Right atrium auricular region (tissue), 2 donors: ENCODE results near the gene ATP8B4. TPM values are rescaled to one million over a fixed set of nuclear protein-coding genes. Genes with fewer than 3 reads are reported as not detected.

ENCODE experiments used
- DNase-seq: peaks from one replicate; pipeline ENCODE4 v3.0.0-alpha.2; 2019; ENCODE audit warnings: low spot score
- H3K27ac ChIP-seq, 2 donors: fragments of 200-600 bp; sonication (generic); 1 replicate in 1 of 2; 2 replicates in 1 of 2; pipeline ENCODE4 v1.5.1; 2016 to 2019
- H3K27me3 ChIP-seq, 2 donors: fragments of 200-600 bp; sonication (generic); one replicate each; pipeline versions ENCODE4 v1.5.1 to v1.6.0; 2017 to 2019
- H3K36me3 ChIP-seq: fragments of 200-600 bp; sonication (generic); one replicate; pipeline ENCODE4 v1.5.1; 2016
- H3K4me1 ChIP-seq, 2 donors: fragments of 200-600 bp; sonication (generic); one replicate each; pipeline versions ENCODE4 v1.5.1 to v1.6.0; 2017 to 2019
- H3K4me3 ChIP-seq, 2 donors: fragments of 200-600 bp; sonication (generic); 1 replicate in 1 of 2; 2 replicates in 1 of 2; pipeline ENCODE4 v1.5.1; 2017 to 2019; ENCODE audit warnings: mild to moderate bottlenecking in 1 of 2, moderate library complexity in 1 of 2
- H3K9me3 ChIP-seq, 2 donors: fragments of 200-600 bp; sonication (generic); one replicate each; pipeline ENCODE4 v1.5.1; 2019
- CTCF ChIP-seq, 2 donors: fragments of 200-600 bp; sonication (generic); IDR thresholded peaks; one replicate each; pipeline ENCODE4 v1.5.1; 2019; ENCODE audit warnings: antibody characterized with exemption in 2 of 2
- total RNA-seq, 2 donors: library from RNA; depleted of rRNA; stranded (reverse); fragments of >200 nt; gene quantifications; one replicate each; pipeline ENCODE4 v1.1.0, GENCODE V29; 2016

The ATP8B4 gene
- total RNA-seq, 2 donors from 2014 or later = 2.0 to 2.5 TPM

DNA sequence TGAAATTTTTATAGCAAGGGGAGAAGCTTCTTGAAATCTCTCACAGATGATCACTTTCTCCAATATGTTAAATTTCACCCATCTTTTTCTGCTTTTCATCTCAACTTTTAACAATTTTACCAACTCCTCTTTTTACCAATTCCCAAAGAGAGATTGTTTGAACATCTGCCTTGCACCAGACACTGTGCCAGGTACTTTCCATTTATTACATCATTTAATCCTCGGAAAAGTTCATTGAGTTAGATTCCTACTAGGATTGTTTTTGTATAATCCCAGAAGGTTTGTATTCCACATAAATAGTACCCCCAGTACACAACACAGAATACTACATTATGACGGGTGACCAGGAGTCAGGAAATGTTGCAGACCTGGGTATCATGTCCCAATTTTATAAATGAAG lies 74.1 kb downstream of the ATP8B4 start:
- no peak for DNase-seq
- Histone ChIP-seq H3K4me3 (no peak overlapping the region), H3K27me3 (no peaks in the 10 kb centered on the region), H3K36me3 (no peaks in the 10 kb centered on the region), H3K27ac (no peak overlapping the region), H3K4me1 (no peaks in the 10 kb centered on the region), H3K9me3 (peaks cover 6 to 14% of the 10 kb centered on the region in 2 donors)
- TF ChIP-seq CTCF (IDR thresholded peaks at IDR 0.05) = no peak

- no peak overlapping the region for H3K4me3 ChIP-seq
- H3K4me1 ChIP-seq = no peaks in the 10 kb centered on the region
- H3K27ac ChIP-seq = no peak overlapping the region
- no peak for TF ChIP-seq CTCF (IDR thresholded peaks at IDR 0.05)
- DNase-seq = no peak
- peaks cover 6 to 14% of the 10 kb centered on the region in 2 donors for H3K9me3 ChIP-seq
- no peaks in the 10 kb centered on the region for H3K36me3 ChIP-seq
- H3K27me3 ChIP-seq = no peaks in the 10 kb centered on the region
Observed at GRCh38 chr15:50044406-50044805, 74.6 kb downstream of the ATP8B4 start.

DNA sequence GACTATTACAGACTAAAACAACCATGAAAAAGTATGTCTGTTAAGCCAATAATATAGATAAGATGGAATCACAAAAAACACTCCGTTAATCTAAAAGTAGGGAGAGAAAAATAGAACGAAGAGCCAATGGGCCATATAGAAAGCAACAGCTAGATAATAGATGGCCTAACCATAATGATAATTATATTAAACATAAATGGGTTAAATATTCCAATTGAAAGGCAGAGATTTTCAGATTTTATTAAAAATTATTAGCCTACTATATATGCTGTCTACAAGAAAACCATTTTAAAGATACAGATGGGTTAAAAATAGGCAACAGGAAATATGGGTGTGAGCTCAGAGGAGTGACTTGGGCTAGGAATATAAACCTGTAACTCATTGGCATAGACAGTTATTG lies 76.3 kb downstream of the ATP8B4 start:
- Histone ChIP-seq H3K27ac (no peak overlapping the region), H3K27me3 (no peaks in the 10 kb centered on the region), H3K9me3 (peaks cover 6 to 14% of the 10 kb centered on the region in 2 donors), H3K36me3 (no peaks in the 10 kb centered on the region), H3K4me3 (no peak overlapping the region), H3K4me1 (no peaks in the 10 kb centered on the region)
- TF ChIP-seq CTCF (IDR thresholded peaks at IDR 0.05) = no peak
- no peak for DNase-seq

GRCh38 chr15:50030456-50030855 lies 88.6 kb downstream of the ATP8B4 start:
- no peaks in the 10 kb centered on the region for H3K9me3 ChIP-seq
- no peak overlapping the region for H3K27ac ChIP-seq
- DNase-seq = no peak
- no peak overlapping the region for H3K4me3 ChIP-seq
- H3K27me3 ChIP-seq = no peaks in the 10 kb centered on the region
- no peaks in the 10 kb centered on the region for H3K4me1 ChIP-seq
- no peak for TF ChIP-seq CTCF (IDR thresholded peaks at IDR 0.05)
- no peaks in the 10 kb centered on the region for H3K36me3 ChIP-seq

DNA sequence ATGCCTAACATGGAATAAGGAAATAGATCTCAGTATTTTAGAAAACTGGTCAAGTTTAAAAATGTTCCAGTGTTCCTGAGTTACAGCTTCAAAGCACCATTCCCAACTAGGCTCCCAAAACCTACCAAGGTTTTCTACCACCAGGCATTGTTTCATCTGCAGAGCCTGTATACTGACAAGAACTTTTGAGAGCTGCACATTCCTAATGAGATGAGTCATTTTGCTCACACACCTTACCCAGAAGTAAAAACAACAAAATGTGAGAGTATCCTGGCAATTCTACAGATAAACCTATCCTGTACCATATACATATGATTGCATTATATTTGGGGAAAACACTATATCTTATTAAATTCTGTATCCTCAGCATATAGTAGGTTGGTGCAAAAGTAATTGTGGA lies 90.7 kb downstream of the ATP8B4 start:
- Histone ChIP-seq H3K36me3 (no peaks in the 10 kb centered on the region), H3K4me1 (peaks cover 0 to 11% of the 10 kb centered on the region in 2 donors), H3K27me3 (no peaks in the 10 kb centered on the region), H3K9me3 (no peaks in the 10 kb centered on the region), H3K27ac (no peak overlapping the region), H3K4me3 (no peak overlapping the region)
- TF ChIP-seq CTCF (IDR thresholded peaks at IDR 0.05) = no peak
- DNase-seq = no peak

- H3K27ac ChIP-seq = no peak overlapping the region
- no peak for DNase-seq
- no peaks in the 10 kb centered on the region for H3K9me3 ChIP-seq
- H3K4me1 ChIP-seq = peaks cover 0 to 11% of the 10 kb centered on the region in 2 donors
- TF ChIP-seq CTCF (IDR thresholded peaks at IDR 0.05) = no peak
- peak overlapping the region in 1 of 2 donors; percentile 20 for H3K4me3 ChIP-seq
- no peaks in the 10 kb centered on the region for H3K36me3 ChIP-seq
- no peaks in the 10 kb centered on the region for H3K27me3 ChIP-seq
Observed at GRCh38 chr15:50024281-50024680, 94.8 kb downstream of the ATP8B4 start.
